Measurements from ENCODE around the gene PANK4. TPM values are rescaled to one million over a fixed set of nuclear protein-coding genes. Genes with fewer than 3 reads are reported as not detected.

The PANK4 gene
- polyA plus RNA-seq, 1 donor (not counting 4 experiments of a cell fraction or from before 2014, with no cell fraction given): 14.5 TPM

- dilution Hi-C loops (cut with MboI; ENCODE audit: extremely low pct_ligation_motif_present, low sequenced_read_pairs): no loop called here
- no peak for DNase-seq (ENCODE audit: low read depth, low spot score)
- no peak for FAIRE-seq
- H3K4me1 ChIP-seq (ENCODE audit: control insufficient read depth, extremely low read depth, insufficient read depth, low read length): peaks cover 7% of the 10 kb centered on the region
- H3K4me2 ChIP-seq (ENCODE audit: control insufficient read depth, extremely low read depth, insufficient read depth, low read depth, low read length): no peak overlapping the region
- H3K27me3 ChIP-seq (ENCODE audit: control insufficient read depth, extremely low read depth, insufficient read depth, low read length): no peaks in the 10 kb centered on the region
- H3K27ac ChIP-seq (ENCODE audit: control insufficient read depth, insufficient read depth, low read length): no peak overlapping the region
- H3K9me1 ChIP-seq (ENCODE audit: control insufficient read depth, extremely low read depth, insufficient read depth, low read length): no peaks in the 10 kb centered on the region
- no peaks in the 10 kb centered on the region for H3K79me2 ChIP-seq (ENCODE audit: control insufficient read depth, insufficient read depth, low read length)
- no peaks in the 10 kb centered on the region for H4K20me1 ChIP-seq (ENCODE audit: control insufficient read depth, extremely low read depth, insufficient read depth, low read length)
- H2AFZ ChIP-seq (ENCODE audit: control insufficient read depth, low read length): no peak overlapping the region
- TF ChIP-seq EZH2 (IDR thresholded peaks at IDR 0.05; ENCODE audit: low read length): no peak
- no peak for TF ChIP-seq CTCF (optimal IDR thresholded peaks at IDR 0.05 in 1 of 3, IDR thresholded peaks at IDR 0.05 in 1 of 3, conservative IDR thresholded peaks at IDR 0.05 in 1 of 3; ENCODE audit: extremely low read depth in 1 of 3, insufficient read depth in 2 of 3, low read length in 3 of 3)
- H3K9ac ChIP-seq (ENCODE audit: control insufficient read depth, extremely low read depth, insufficient read depth, low read length): no peak overlapping the region
- peaks cover 10 to 16% of the 10 kb centered on the region in 2 experiments for H3K36me3 ChIP-seq (ENCODE audit: control insufficient read depth in 2 of 2, extremely low read depth in 1 of 2, insufficient read depth in 2 of 2, low read length in 2 of 2)
- H3K9me3 ChIP-seq (ENCODE audit: control insufficient read depth, low read depth, low read length): no peaks in the 10 kb centered on the region
- H3K4me3 ChIP-seq (ENCODE audit: control insufficient read depth in 2 of 3, extremely low read depth in 1 of 3, insufficient read depth in 2 of 3, low read depth in 1 of 3, low read length in 3 of 3): no peak overlapping the region
These were observed 22.7 kb downstream of the PANK4 start for GRCh38 chr1:2503554-2504224.

GRCh38 chr1:2502661-2503553 lies 23.5 kb downstream of the PANK4 start:
- DNase-seq (ENCODE audit: low read depth, low spot score) (no peak), FAIRE-seq (no peak)
- Histone ChIP-seq H3K79me2 (ENCODE audit: control insufficient read depth, insufficient read depth, low read length) (no peaks in the 10 kb centered on the region), H3K4me3 (ENCODE audit: control insufficient read depth in 2 of 3, extremely low read depth in 1 of 3, insufficient read depth in 2 of 3, low read depth in 1 of 3, low read length in 3 of 3) (no peak overlapping the region), H3K9me1 (ENCODE audit: control insufficient read depth, extremely low read depth, insufficient read depth, low read length) (no peaks in the 10 kb centered on the region), H4K20me1 (ENCODE audit: control insufficient read depth, extremely low read depth, insufficient read depth, low read length) (no peaks in the 10 kb centered on the region), H3K4me2 (ENCODE audit: control insufficient read depth, extremely low read depth, insufficient read depth, low read depth, low read length) (no peak overlapping the region), H3K27me3 (ENCODE audit: control insufficient read depth, extremely low read depth, insufficient read depth, low read length) (no peaks in the 10 kb centered on the region), H2AFZ (ENCODE audit: control insufficient read depth, low read length) (no peak overlapping the region), H3K36me3 (ENCODE audit: control insufficient read depth in 2 of 2, extremely low read depth in 1 of 2, insufficient read depth in 2 of 2, low read length in 2 of 2) (peaks cover 10 to 16% of the 10 kb centered on the region in 2 experiments), H3K27ac (ENCODE audit: control insufficient read depth, insufficient read depth, low read length) (no peak overlapping the region), H3K4me1 (ENCODE audit: control insufficient read depth, extremely low read depth, insufficient read depth, low read length) (peaks cover 7% of the 10 kb centered on the region), H3K9ac (ENCODE audit: control insufficient read depth, extremely low read depth, insufficient read depth, low read length) (no peak overlapping the region), H3K9me3 (ENCODE audit: control insufficient read depth, low read depth, low read length) (no peaks in the 10 kb centered on the region)
- dilution Hi-C loops (cut with MboI; ENCODE audit: extremely low pct_ligation_motif_present, low sequenced_read_pairs): no loop called here
- no peak for TF ChIP-seq EZH2 (IDR thresholded peaks at IDR 0.05; ENCODE audit: low read length)
- TF ChIP-seq CTCF (optimal IDR thresholded peaks at IDR 0.05 in 1 of 3, IDR thresholded peaks at IDR 0.05 in 1 of 3, conservative IDR thresholded peaks at IDR 0.05 in 1 of 3; ENCODE audit: extremely low read depth in 1 of 3, insufficient read depth in 2 of 3, low read length in 3 of 3): no peak

All from keratinocyte (primary cell).